CD1c-positive myeloid dendritic cell (primary cell): ENCODE data around the gene ZNF99.
"Not testable (repeated sequence)": the region's sequence is repeated elsewhere in the genome, so short reads cannot be mapped to it uniquely, and the experiment has no call there.

Experiments
- DNase-seq: peaks from one replicate; pipeline ENCODE4 v3.0.0-alpha.2; 2016; ENCODE audit errors: extremely low spot score

ZNF99 gene

GRCh38 chr19:22783651-22784410 lies at the start of gene ZNF99:
Gene ZNF99, minus strand, starts transcription at chr19:22784151. Its CDS starts 135 bp downstream, at chr19:22784016.
- no peak for DNase-seq

GRCh38 chr19:22832031-22832762 lies 48.2 kb upstream of the ZNF99 start, which contains the start of gene ZNF723:
Gene ZNF723, plus strand, starts transcription at chr19:22832291. Its CDS starts 89 bp downstream, at chr19:22832380.
- DNase-seq: no peak

- DNase-seq: no peak
Measured at GRCh38 chr19:22831211-22831610, 47.3 kb upstream of the ZNF99 start.

GRCh38 chr19:22814124-22814523 lies 30.2 kb upstream of the ZNF99 start:
- DNase-seq: no peak

GRCh38 chr19:22807061-22807835 lies 23.3 kb upstream of the ZNF99 start:
- no peak for DNase-seq

- no peak for DNase-seq
Measured at GRCh38 chr19:22806418-22806817, 22.5 kb upstream of the ZNF99 start.

- no peak for DNase-seq
Measured at GRCh38 chr19:22797040-22797439, 13.1 kb upstream of the ZNF99 start.

GRCh38 chr19:22792863-22793262 lies 8.9 kb upstream of the ZNF99 start:
- DNase-seq: not testable (repeated sequence)

- no peak for DNase-seq
Measured at GRCh38 chr19:22735911-22736645, 47.9 kb downstream of the ZNF99 start.

- no peak for DNase-seq
Measured at GRCh38 chr19:22733691-22734090, 50.3 kb downstream of the ZNF99 start.

- not testable (repeated sequence) for DNase-seq
Measured at GRCh38 chr19:22728214-22728613, 55.7 kb downstream of the ZNF99 start.

GRCh38 chr19:22721533-22721932 lies 62.4 kb downstream of the ZNF99 start:
- not testable (repeated sequence) for DNase-seq

GRCh38 chr19:22708983-22709382 lies 75.0 kb downstream of the ZNF99 start:
- no peak for DNase-seq

GRCh38 chr19:22703096-22703495 lies 80.9 kb downstream of the ZNF99 start:
- not testable (repeated sequence) for DNase-seq

- DNase-seq: not testable (repeated sequence)
Measured at GRCh38 chr19:22702661-22703060, 81.3 kb downstream of the ZNF99 start.
